ENCODE results near the gene BLOC1S3.

BLOC1S3 gene

GRCh38 chr19:45171211-45171623 is 7.4 kb upstream of the BLOC1S3 start:
- Histone ChIP-seq H3K4me1 (ENCODE audit: control insufficient read depth in 1 of 2, insufficient read depth in 1 of 2, low read depth in 1 of 2, low read length in 1 of 2) (peaks cover 80 to 85% of the 10 kb centered on the region in 2 experiments), H3K9me3 (no peaks in the 10 kb centered on the region), H3K36me3 (no peaks in the 10 kb centered on the region), H3K27me3 (no peaks in the 10 kb centered on the region), H3K27ac (peak overlapping the region; percentile 52), H3K4me3 (ENCODE audit: low read depth in 1 of 2, low read length in 1 of 2) (no peak overlapping the region)
- no peak for TF ChIP-seq CTCF (IDR thresholded peaks at IDR 0.05)

- H3K9me3 ChIP-seq: no peaks in the 10 kb centered on the region
- H3K4me1 ChIP-seq (ENCODE audit: control insufficient read depth in 1 of 2, insufficient read depth in 1 of 2, low read depth in 1 of 2, low read length in 1 of 2): peaks cover 82 to 86% of the 10 kb centered on the region in 2 experiments
- no peaks in the 10 kb centered on the region for H3K27me3 ChIP-seq
- H3K4me3 ChIP-seq (ENCODE audit: low read depth in 1 of 2, low read length in 1 of 2): no peak overlapping the region
- H3K36me3 ChIP-seq: no peaks in the 10 kb centered on the region
- no peak overlapping the region for H3K27ac ChIP-seq
- TF ChIP-seq CTCF (IDR thresholded peaks at IDR 0.05): no peak
Measured at GRCh38 chr19:45172173-45172572, 6.4 kb upstream of the BLOC1S3 start.

GRCh38 chr19:45172611-45173208 is 5.9 kb upstream of the BLOC1S3 start:
- no peak for TF ChIP-seq CTCF (IDR thresholded peaks at IDR 0.05)
- H3K4me1 ChIP-seq (ENCODE audit: control insufficient read depth in 1 of 2, insufficient read depth in 1 of 2, low read depth in 1 of 2, low read length in 1 of 2): peaks cover 82 to 86% of the 10 kb centered on the region in 2 experiments
- H3K27ac ChIP-seq: no peak overlapping the region
- H3K4me3 ChIP-seq (ENCODE audit: low read depth in 1 of 2, low read length in 1 of 2): no peak overlapping the region
- H3K36me3 ChIP-seq: no peaks in the 10 kb centered on the region
- H3K9me3 ChIP-seq: no peaks in the 10 kb centered on the region
- no peaks in the 10 kb centered on the region for H3K27me3 ChIP-seq

- Histone ChIP-seq H3K9me3 (no peaks in the 10 kb centered on the region), H3K27me3 (no peaks in the 10 kb centered on the region), H3K27ac (no peak overlapping the region), H3K36me3 (no peaks in the 10 kb centered on the region), H3K4me3 (ENCODE audit: low read depth in 1 of 2, low read length in 1 of 2) (no peak overlapping the region), H3K4me1 (ENCODE audit: control insufficient read depth in 1 of 2, insufficient read depth in 1 of 2, low read depth in 1 of 2, low read length in 1 of 2) (peaks cover 77 to 79% of the 10 kb centered on the region in 2 experiments)
- no peak for TF ChIP-seq CTCF (IDR thresholded peaks at IDR 0.05)
Measured at GRCh38 chr19:45173816-45174215, 4.8 kb upstream of the BLOC1S3 start.

- Histone ChIP-seq H3K36me3 (no peaks in the 10 kb centered on the region), H3K9me3 (no peaks in the 10 kb centered on the region), H3K4me1 (ENCODE audit: control insufficient read depth in 1 of 2, insufficient read depth in 1 of 2, low read depth in 1 of 2, low read length in 1 of 2) (peaks cover 74 to 78% of the 10 kb centered on the region in 2 experiments), H3K27me3 (no peaks in the 10 kb centered on the region), H3K4me3 (ENCODE audit: low read depth in 1 of 2, low read length in 1 of 2) (no peak overlapping the region), H3K27ac (peak overlapping the region; percentile 96)
- no peak for TF ChIP-seq CTCF (IDR thresholded peaks at IDR 0.05)
Measured at GRCh38 chr19:45175515-45176345, 2.9 kb upstream of the BLOC1S3 start.
